ENCODE results near the gene ROR1.

ROR1 gene

GRCh38 chr1:64114012-64114525 lies 340.3 kb downstream of the ROR1 start:
- DNase-seq, result no peak

- DNase-seq, result no peak
Observed at GRCh38 chr1:64116537-64116936, 342.7 kb downstream of the ROR1 start.

GRCh38 chr1:64117492-64117891 lies 343.7 kb downstream of the ROR1 start:
- no peak for DNase-seq

- no peak for DNase-seq
Observed at GRCh38 chr1:64121766-64122385, 348.1 kb downstream of the ROR1 start.

GRCh38 chr1:64122588-64122987 lies 348.8 kb downstream of the ROR1 start:
- no peak for DNase-seq

GRCh38 chr1:64124704-64125440 lies 351.1 kb downstream of the ROR1 start:
- DNase-seq, result no peak

- no peak for DNase-seq
Observed at GRCh38 chr1:64126581-64126980, 352.8 kb downstream of the ROR1 start.

- DNase-seq, result no peak
Observed at GRCh38 chr1:64127297-64127696, 353.5 kb downstream of the ROR1 start.

- DNase-seq, result no peak
Observed at GRCh38 chr1:64129701-64130100, 355.9 kb downstream of the ROR1 start.

- no peak for DNase-seq
Observed at GRCh38 chr1:64131155-64131554, 357.3 kb downstream of the ROR1 start.

- DNase-seq, result peak; percentile 69
Observed at GRCh38 chr1:64133036-64133435, 359.2 kb downstream of the ROR1 start.

GRCh38 chr1:64135462-64136223 lies 361.8 kb downstream of the ROR1 start:
- DNase-seq, result no peak

- DNase-seq, result no peak
Observed at GRCh38 chr1:64136296-64136695, 362.5 kb downstream of the ROR1 start.

GRCh38 chr1:64136752-64137411 lies 363.1 kb downstream of the ROR1 start:
- DNase-seq, result peak; percentile 58

- no peak for DNase-seq
Observed at GRCh38 chr1:64137412-64137803, 363.6 kb downstream of the ROR1 start.

GRCh38 chr1:64139877-64140276 lies 366.1 kb downstream of the ROR1 start:
- no peak for DNase-seq

- no peak for DNase-seq
Observed at GRCh38 chr1:64140596-64140995, 366.8 kb downstream of the ROR1 start.

GRCh38 chr1:64147045-64147724 lies 373.4 kb downstream of the ROR1 start:
- no peak for DNase-seq

GRCh38 chr1:64147759-64148158 lies 373.9 kb downstream of the ROR1 start:
- DNase-seq, result no peak

- DNase-seq, result no peak
Observed at GRCh38 chr1:64150266-64150665, 376.4 kb downstream of the ROR1 start.

GRCh38 chr1:64150729-64151230 lies 377.0 kb downstream of the ROR1 start:
- no peak for DNase-seq

- DNase-seq, result no peak
Observed at GRCh38 chr1:64155278-64155677, 381.5 kb downstream of the ROR1 start.

All from amniotic stem cell (primary cell).